ENCODE data around the gene MAG. TPM values are rescaled to one million over a fixed set of nuclear protein-coding genes. Genes with fewer than 3 reads are reported as not detected.

MAG gene
- total RNA-seq, 2 donors from 2014 or later = not detected

DNA sequence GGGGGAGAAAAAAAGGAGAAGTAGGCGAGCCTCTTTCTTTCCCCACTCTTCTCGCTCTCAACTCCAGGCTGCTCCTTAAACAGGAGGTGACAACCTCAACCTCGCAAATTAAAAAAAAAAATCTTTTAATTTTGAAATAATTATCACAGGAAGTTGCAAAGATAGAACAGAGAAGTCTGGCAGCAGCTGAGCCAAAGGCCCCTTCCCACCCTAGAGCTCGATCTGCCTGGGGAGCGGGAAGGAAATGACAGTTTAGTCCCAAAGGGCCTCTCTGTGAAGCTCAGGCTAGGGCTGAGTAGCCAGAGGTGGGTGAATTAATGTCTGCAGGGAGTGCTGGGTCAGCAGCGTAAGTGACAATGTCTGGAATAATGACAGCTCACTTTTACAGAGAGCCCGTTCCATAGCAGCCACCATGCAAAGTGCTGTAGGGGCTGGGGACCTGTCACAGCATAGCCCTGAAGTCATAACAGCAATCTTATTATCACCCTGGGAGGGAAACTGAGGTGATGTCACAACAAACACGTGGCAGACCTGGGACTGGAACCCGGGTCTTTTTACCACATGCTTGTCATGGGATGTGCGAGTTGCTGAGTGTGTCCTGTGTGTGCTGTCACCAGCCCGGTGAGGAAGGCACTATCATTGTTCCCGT is 28.2 kb downstream of the MAG start:
- 83 to 84% methylated on average over 9 to 12 of the region's 12 CpGs for WGBS, 2 experiments (ENCODE audit: insufficient coverage in 1 of 2, insufficient read length in 1 of 2)
- no peaks in the 10 kb centered on the region for H3K27me3 ChIP-seq (ENCODE audit: control insufficient read depth, insufficient read depth, low read length, poor library complexity, severe bottlenecking)
- H3K4me3 Mint-ChIP-seq = no peak overlapping the region
- no peak overlapping the region for H3K27ac ChIP-seq (ENCODE audit: low read depth, low read length)
- H3K4me1 ChIP-seq (ENCODE audit: control insufficient read depth, insufficient read depth, low read length) = no peaks in the 10 kb centered on the region
- no peak overlapping the region for H3K9ac ChIP-seq (ENCODE audit: extremely low read depth, low read length, poor library complexity, severe bottlenecking)
- H3K27me3 Mint-ChIP-seq (ENCODE audit: insufficient read depth) = no peaks in the 10 kb centered on the region
- no peaks in the 10 kb centered on the region for H3K36me3 Mint-ChIP-seq (ENCODE audit: low read depth)
- TF ChIP-seq CTCF (conservative IDR thresholded peaks at IDR 0.05) = no peak
- no peak overlapping the region for H3K4me3 ChIP-seq (ENCODE audit: low read length)
- H3K9me3 Mint-ChIP-seq = peaks cover 8% of the 10 kb centered on the region
- H3K27ac Mint-ChIP-seq = no peak overlapping the region
- H3K9me3 ChIP-seq (ENCODE audit: control insufficient read depth, low read length) = peaks cover 7% of the 10 kb centered on the region
- DNase-seq = no peak
- H3K36me3 ChIP-seq (ENCODE audit: control insufficient read depth, insufficient read depth, low read length) = no peaks in the 10 kb centered on the region
- peaks cover 5% of the 10 kb centered on the region for H3K4me1 Mint-ChIP-seq

DNA sequence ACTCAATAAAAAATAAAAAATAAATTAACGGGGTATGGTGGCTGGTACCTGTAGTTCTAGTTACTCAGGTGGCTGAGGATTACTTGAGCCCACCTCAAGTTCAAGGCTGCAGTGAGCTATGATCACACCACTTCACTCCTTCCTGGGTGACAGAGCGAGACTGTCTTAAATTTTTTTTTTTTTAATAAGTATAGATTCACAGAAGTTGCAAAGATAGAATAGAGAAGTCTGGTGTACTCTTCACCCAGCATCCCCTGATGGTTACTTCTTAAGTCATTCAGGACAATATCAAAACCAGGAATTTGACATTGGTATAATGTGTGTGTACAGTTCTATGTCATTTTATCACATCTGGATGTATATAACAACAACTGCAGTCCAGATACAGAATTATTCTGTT is 29.3 kb downstream of the MAG start:
- peaks cover 5% of the 10 kb centered on the region for H3K4me1 Mint-ChIP-seq

GRCh38 chr19:35322014-35322413 is 30.1 kb downstream of the MAG start:
- whole genome bisulfite sequencing, 2 experiments (ENCODE audit: insufficient coverage in 1 of 2, insufficient read length in 1 of 2) = 89 to 92% methylated on average over 6 to 8 of the region's 9 CpGs
- Mint-ChIP-seq H3K4me3 (no peak overlapping the region), H3K9me3 (peaks cover 8% of the 10 kb centered on the region), H3K36me3 (ENCODE audit: low read depth) (no peaks in the 10 kb centered on the region), H3K27me3 (ENCODE audit: insufficient read depth) (no peaks in the 10 kb centered on the region), H3K4me1 (peaks cover 5% of the 10 kb centered on the region), H3K27ac (no peak overlapping the region)
- TF ChIP-seq CTCF (conservative IDR thresholded peaks at IDR 0.05) = no peak
- H3K27ac ChIP-seq (ENCODE audit: low read depth, low read length) = no peak overlapping the region
- no peaks in the 10 kb centered on the region for H3K4me1 ChIP-seq (ENCODE audit: control insufficient read depth, insufficient read depth, low read length)
- no peaks in the 10 kb centered on the region for H3K36me3 ChIP-seq (ENCODE audit: control insufficient read depth, insufficient read depth, low read length)
- peaks cover 7% of the 10 kb centered on the region for H3K9me3 ChIP-seq (ENCODE audit: control insufficient read depth, low read length)
- no peaks in the 10 kb centered on the region for H3K27me3 ChIP-seq (ENCODE audit: control insufficient read depth, insufficient read depth, low read length, poor library complexity, severe bottlenecking)
- no peak overlapping the region for H3K9ac ChIP-seq (ENCODE audit: extremely low read depth, low read length, poor library complexity, severe bottlenecking)
- no peak for DNase-seq
- H3K4me3 ChIP-seq (ENCODE audit: low read length) = no peak overlapping the region

More for the DNA sequence above, 29.3 kb downstream of the MAG start:
- H3K9ac ChIP-seq (ENCODE audit: extremely low read depth, low read length, poor library complexity, severe bottlenecking) = no peak overlapping the region
- H3K36me3 ChIP-seq (ENCODE audit: control insufficient read depth, insufficient read depth, low read length) = no peaks in the 10 kb centered on the region
- Mint-ChIP-seq H3K27me3 (ENCODE audit: insufficient read depth) (no peaks in the 10 kb centered on the region), H3K4me3 (no peak overlapping the region), H3K36me3 (ENCODE audit: low read depth) (no peaks in the 10 kb centered on the region), H3K9me3 (peaks cover 8% of the 10 kb centered on the region), H3K27ac (no peak overlapping the region)
- H3K4me3 ChIP-seq (ENCODE audit: low read length) = no peak overlapping the region
- no peak for TF ChIP-seq CTCF (conservative IDR thresholded peaks at IDR 0.05)
- no peak overlapping the region for H3K27ac ChIP-seq (ENCODE audit: low read depth, low read length)
- peaks cover 7% of the 10 kb centered on the region for H3K9me3 ChIP-seq (ENCODE audit: control insufficient read depth, low read length)
- H3K4me1 ChIP-seq (ENCODE audit: control insufficient read depth, insufficient read depth, low read length) = no peaks in the 10 kb centered on the region
- DNase-seq = no peak
- no peaks in the 10 kb centered on the region for H3K27me3 ChIP-seq (ENCODE audit: control insufficient read depth, insufficient read depth, low read length, poor library complexity, severe bottlenecking)
- WGBS, 2 experiments (ENCODE audit: insufficient coverage in 1 of 2, insufficient read length in 1 of 2) = 81 to 100% methylated on average over 1 to 2 of the region's 2 CpGs

All from endodermal cell (in vitro differentiated cells).